ENCODE results near the gene OPN3. TPM values are rescaled to one million over a fixed set of nuclear protein-coding genes. Genes with fewer than 3 reads are reported as not detected.

OPN3 gene
- total and polyA plus RNA-seq, 4 donors, result 11.3 to 19.1 (median 15.5) TPM

GRCh38 chr1:241637046-241637590, 3.1 kb downstream of the OPN3 start:
- Histone ChIP-seq H3K4me1 (ENCODE audit: control insufficient read depth in 4 of 4, insufficient read depth in 4 of 4, low read length in 3 of 4) (peaks cover 4 to 23% (median 7%) of the 10 kb centered on the region in 4 donors), H3K9ac (ENCODE audit: low read depth in 1 of 2, low read length in 2 of 2) (no peak overlapping the region), H3K27ac (ENCODE audit: low read depth in 1 of 2, low read length in 2 of 2) (no peak overlapping the region), H3K9me3 (ENCODE audit: control insufficient read depth in 4 of 4, low read length in 3 of 4) (no peaks in the 10 kb centered on the region), H3K36me3 (ENCODE audit: control insufficient read depth in 4 of 4, insufficient read depth in 3 of 4, low read depth in 1 of 4, low read length in 3 of 4) (peaks cover 0 to 7% (median 2%) of the 10 kb centered on the region in 4 donors), H3K4me3 (ENCODE audit: low read depth in 1 of 3, low read length in 3 of 3) (no peak overlapping the region), H3K27me3 (ENCODE audit: control insufficient read depth in 4 of 4, insufficient read depth in 4 of 4, low read length in 3 of 4) (no peaks in the 10 kb centered on the region)
- TF ChIP-seq, protein P1, sequence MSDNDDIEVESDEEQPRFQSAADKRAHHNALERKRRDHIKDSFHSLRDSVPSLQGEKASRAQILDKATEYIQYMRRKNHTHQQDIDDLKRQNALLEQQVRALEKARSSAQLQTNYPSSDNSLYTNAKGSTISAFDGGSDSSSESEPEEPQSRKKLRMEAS (IDR thresholded peaks at IDR 0.05), result no peak
- no peak for TF ChIP-seq RAD21 (IDR thresholded peaks at IDR 0.05)
- no peak for DNase-seq (ENCODE audit: low spot score)

GRCh38 chr1:241636291-241636690, 3.9 kb downstream of the OPN3 start:
- DNase-seq (ENCODE audit: low spot score), result no peak
- Histone ChIP-seq H3K27me3 (ENCODE audit: control insufficient read depth in 4 of 4, insufficient read depth in 4 of 4, low read length in 3 of 4) (no peaks in the 10 kb centered on the region), H3K36me3 (ENCODE audit: control insufficient read depth in 4 of 4, insufficient read depth in 3 of 4, low read depth in 1 of 4, low read length in 3 of 4) (peaks cover 0 to 7% (median 2%) of the 10 kb centered on the region in 4 donors), H3K9me3 (ENCODE audit: control insufficient read depth in 4 of 4, low read length in 3 of 4) (no peaks in the 10 kb centered on the region), H3K27ac (ENCODE audit: low read depth in 1 of 2, low read length in 2 of 2) (no peak overlapping the region), H3K4me3 (ENCODE audit: low read depth in 1 of 3, low read length in 3 of 3) (no peak overlapping the region), H3K4me1 (ENCODE audit: control insufficient read depth in 4 of 4, insufficient read depth in 4 of 4, low read length in 3 of 4) (peaks cover 4 to 29% (median 6%) of the 10 kb centered on the region in 4 donors), H3K9ac (ENCODE audit: low read depth in 1 of 2, low read length in 2 of 2) (no peak overlapping the region)
- 87% methylated on average over 1 of the region's 1 CpG for WGBS
- no peak for TF ChIP-seq HNF4A (conservative IDR thresholded peaks at IDR 0.05)
- TF ChIP-seq NR2F2 (IDR thresholded peaks at IDR 0.05), result no peak
- TF ChIP-seq, protein P2, sequence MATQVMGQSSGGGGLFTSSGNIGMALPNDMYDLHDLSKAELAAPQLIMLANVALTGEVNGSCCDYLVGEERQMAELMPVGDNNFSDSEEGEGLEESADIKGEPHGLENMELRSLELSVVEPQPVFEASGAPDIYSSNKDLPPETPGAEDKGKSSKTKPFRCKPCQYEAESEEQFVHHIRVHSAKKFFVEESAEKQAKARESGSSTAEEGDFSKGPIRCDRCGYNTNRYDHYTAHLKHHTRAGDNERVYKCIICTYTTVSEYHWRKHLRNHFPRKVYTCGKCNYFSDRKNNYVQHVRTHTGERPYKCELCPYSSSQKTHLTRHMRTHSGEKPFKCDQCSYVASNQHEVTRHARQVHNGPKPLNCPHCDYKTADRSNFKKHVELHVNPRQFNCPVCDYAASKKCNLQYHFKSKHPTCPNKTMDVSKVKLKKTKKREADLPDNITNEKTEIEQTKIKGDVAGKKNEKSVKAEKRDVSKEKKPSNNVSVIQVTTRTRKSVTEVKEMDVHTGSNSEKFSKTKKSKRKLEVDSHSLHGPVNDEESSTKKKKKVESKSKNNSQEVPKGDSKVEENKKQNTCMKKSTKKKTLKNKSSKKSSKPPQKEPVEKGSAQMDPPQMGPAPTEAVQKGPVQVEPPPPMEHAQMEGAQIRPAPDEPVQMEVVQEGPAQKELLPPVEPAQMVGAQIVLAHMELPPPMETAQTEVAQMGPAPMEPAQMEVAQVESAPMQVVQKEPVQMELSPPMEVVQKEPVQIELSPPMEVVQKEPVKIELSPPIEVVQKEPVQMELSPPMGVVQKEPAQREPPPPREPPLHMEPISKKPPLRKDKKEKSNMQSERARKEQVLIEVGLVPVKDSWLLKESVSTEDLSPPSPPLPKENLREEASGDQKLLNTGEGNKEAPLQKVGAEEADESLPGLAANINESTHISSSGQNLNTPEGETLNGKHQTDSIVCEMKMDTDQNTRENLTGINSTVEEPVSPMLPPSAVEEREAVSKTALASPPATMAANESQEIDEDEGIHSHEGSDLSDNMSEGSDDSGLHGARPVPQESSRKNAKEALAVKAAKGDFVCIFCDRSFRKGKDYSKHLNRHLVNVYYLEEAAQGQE (IDR thresholded peaks at IDR 0.05), result no peak
- TF ChIP-seq SP1 (IDR thresholded peaks at IDR 0.05), result no peak
- no peak for TF ChIP-seq GABPA (IDR thresholded peaks at IDR 0.05 in 1 of 2, conservative IDR thresholded peaks at IDR 0.05 in 1 of 2)

DNA sequence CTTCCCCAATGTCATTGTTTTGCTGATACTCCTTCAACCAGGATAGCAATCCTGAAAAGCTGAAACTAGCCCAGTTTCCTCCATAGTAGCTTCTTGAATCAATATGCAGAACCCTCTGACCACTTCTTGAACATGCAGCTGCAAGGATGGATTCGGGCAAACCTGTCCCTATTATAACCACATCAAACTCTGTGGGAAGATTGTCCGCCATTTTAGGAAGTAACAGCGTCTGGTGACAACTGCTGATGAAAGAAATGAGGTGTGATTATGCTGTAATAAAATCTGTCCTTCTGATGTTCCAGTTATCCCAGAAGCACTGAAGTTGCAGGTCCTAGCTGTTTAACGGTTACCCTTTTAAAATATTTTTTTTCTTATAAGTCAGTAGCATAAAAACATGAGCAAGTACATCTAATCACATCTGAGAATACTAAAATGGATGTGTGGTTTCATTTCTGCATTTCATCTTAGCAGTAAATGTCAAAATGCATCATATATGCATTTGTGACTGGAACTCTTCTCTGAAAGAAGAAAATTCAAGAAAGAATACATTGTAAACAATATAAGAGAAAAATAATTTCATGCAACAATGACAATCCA, 4.5 kb downstream of the OPN3 start:
- DNase-seq (ENCODE audit: low spot score), result no peak
- no peak overlapping the region for H3K9ac ChIP-seq (ENCODE audit: low read depth in 1 of 2, low read length in 2 of 2)
- H3K4me1 ChIP-seq (ENCODE audit: control insufficient read depth in 4 of 4, insufficient read depth in 4 of 4, low read length in 3 of 4), result peaks cover 4 to 27% (median 7%) of the 10 kb centered on the region in 4 donors
- peaks cover 0 to 7% (median 2%) of the 10 kb centered on the region in 4 donors for H3K36me3 ChIP-seq (ENCODE audit: control insufficient read depth in 4 of 4, insufficient read depth in 3 of 4, low read depth in 1 of 4, low read length in 3 of 4)
- H3K27ac ChIP-seq (ENCODE audit: low read depth in 1 of 2, low read length in 2 of 2), result no peak overlapping the region
- TF ChIP-seq, protein P3, sequence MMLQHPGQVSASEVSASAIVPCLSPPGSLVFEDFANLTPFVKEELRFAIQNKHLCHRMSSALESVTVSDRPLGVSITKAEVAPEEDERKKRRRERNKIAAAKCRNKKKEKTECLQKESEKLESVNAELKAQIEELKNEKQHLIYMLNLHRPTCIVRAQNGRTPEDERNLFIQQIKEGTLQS (IDR thresholded peaks at IDR 0.05), result no peak
- no peak for TF ChIP-seq EGR1 (IDR thresholded peaks at IDR 0.05; ENCODE audit: low read depth in 2 of 2)
- TF ChIP-seq, protein P4, sequence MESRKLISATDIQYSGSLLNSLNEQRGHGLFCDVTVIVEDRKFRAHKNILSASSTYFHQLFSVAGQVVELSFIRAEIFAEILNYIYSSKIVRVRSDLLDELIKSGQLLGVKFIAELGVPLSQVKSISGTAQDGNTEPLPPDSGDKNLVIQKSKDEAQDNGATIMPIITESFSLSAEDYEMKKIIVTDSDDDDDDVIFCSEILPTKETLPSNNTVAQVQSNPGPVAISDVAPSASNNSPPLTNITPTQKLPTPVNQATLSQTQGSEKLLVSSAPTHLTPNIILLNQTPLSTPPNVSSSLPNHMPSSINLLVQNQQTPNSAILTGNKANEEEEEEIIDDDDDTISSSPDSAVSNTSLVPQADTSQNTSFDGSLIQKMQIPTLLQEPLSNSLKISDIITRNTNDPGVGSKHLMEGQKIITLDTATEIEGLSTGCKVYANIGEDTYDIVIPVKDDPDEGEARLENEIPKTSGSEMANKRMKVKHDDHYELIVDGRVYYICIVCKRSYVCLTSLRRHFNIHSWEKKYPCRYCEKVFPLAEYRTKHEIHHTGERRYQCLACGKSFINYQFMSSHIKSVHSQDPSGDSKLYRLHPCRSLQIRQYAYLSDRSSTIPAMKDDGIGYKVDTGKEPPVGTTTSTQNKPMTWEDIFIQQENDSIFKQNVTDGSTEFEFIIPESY (IDR thresholded peaks at IDR 0.05), result no peak
- TF ChIP-seq FOXA1 (IDR thresholded peaks at IDR 0.05), result no peak
- TF ChIP-seq GABPA (IDR thresholded peaks at IDR 0.05 in 1 of 2, conservative IDR thresholded peaks at IDR 0.05 in 1 of 2), result no peak
- no peaks in the 10 kb centered on the region for H3K27me3 ChIP-seq (ENCODE audit: control insufficient read depth in 4 of 4, insufficient read depth in 4 of 4, low read length in 3 of 4)
- no peak overlapping the region for H3K4me3 ChIP-seq (ENCODE audit: low read depth in 1 of 3, low read length in 3 of 3)
- 93% methylated on average over 4 of the region's 4 CpGs for WGBS
- no peaks in the 10 kb centered on the region for H3K9me3 ChIP-seq (ENCODE audit: control insufficient read depth in 4 of 4, low read length in 3 of 4)
